Parathyroid adenoma (tissue), 2 donors: Measurements from ENCODE around the gene CEACAM21.
A peak's percentile ranks its signal among the peaks of the same experiment; 100 is the strongest.

Experiments used
- H2AFZ ChIP-seq: fragments of 300-600 bp; sonication (generic); one replicate; pipeline ENCODE4 v1.7.0; 2017; ENCODE audit warnings: antibody characterized with exemption, mild to moderate bottlenecking
- H3K27ac ChIP-seq: fragments of 300-600 bp; sonication (generic); one replicate; pipeline ENCODE4 v1.7.0; 2017
- H3K27me3 ChIP-seq: fragments of 300-600 bp; sonication (generic); one replicate; pipeline ENCODE4 v1.7.0; 2017; ENCODE audit warnings: low read length; ENCODE audit not compliant: control insufficient read depth, insufficient read depth
- H3K36me3 ChIP-seq: fragments of 300-600 bp; sonication (generic); one replicate; pipeline ENCODE4 v1.7.0; 2017; ENCODE audit warnings: low read length; ENCODE audit not compliant: control insufficient read depth, insufficient read depth
- H3K4me1 ChIP-seq: fragments of 300-600 bp; sonication (generic); one replicate; pipeline ENCODE4 v1.7.0; 2017; ENCODE audit warnings: control low read depth
- H3K4me2 ChIP-seq: fragments of 300-600 bp; sonication (generic); one replicate; pipeline ENCODE4 v1.7.0; 2017; ENCODE audit warnings: low read length
- H3K4me3 ChIP-seq: fragments of 300-600 bp; sonication (generic); one replicate; pipeline ENCODE4 v1.7.0; 2017; ENCODE audit warnings: low read depth, low read length
- H3K79me2 ChIP-seq: fragments of 300-600 bp; sonication (generic); one replicate; pipeline ENCODE4 v1.7.0; 2017; ENCODE audit warnings: control low read depth
- H3K9ac ChIP-seq: fragments of 300-600 bp; sonication (generic); one replicate; pipeline ENCODE4 v1.7.0; 2017; ENCODE audit warnings: mild to moderate bottlenecking
- H3K9me3 ChIP-seq: fragments of 300-600 bp; sonication (generic); one replicate; pipeline ENCODE4 v1.7.0; 2017; ENCODE audit warnings: low read length; ENCODE audit not compliant: control insufficient read depth
- TF ChIP-seq, protein P1 (sequence below): fragments of 300-600 bp; sonication (generic); IDR thresholded peaks from one replicate; pipeline ENCODE4 v1.7.0; 2017; ENCODE audit warnings: antibody characterized with exemption, mild to moderate bottlenecking
- donor health status: primary hyperparathyroidism.

Gene CEACAM21

DNA sequence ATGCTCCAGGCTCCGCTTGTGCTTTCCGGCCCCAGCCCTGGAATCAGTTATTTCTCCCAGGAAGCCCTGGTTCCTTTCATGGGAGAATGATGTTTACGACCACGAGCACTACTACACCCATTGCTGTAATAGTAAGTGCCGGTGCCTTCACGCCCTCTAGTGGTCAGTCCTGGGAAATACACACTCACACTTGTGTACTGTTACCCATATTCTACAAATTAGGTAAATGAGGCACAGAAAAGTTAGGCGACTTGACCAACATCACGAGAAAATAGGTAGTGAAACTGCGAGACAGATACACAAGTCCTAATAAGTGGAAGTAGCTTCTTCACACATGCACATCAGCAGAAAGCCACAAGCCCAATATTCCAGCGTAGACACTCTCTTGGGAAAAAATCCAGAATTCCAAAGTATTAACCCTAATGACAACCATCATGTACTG, 21.7 kb downstream of the CEACAM21 start:
- no peak overlapping the region for H3K4me3 ChIP-seq
- no peaks in the 10 kb centered on the region for H3K79me2 ChIP-seq
- H3K9ac ChIP-seq, result no peak overlapping the region
- no peaks in the 10 kb centered on the region for H3K4me1 ChIP-seq
- no peak overlapping the region for H3K27ac ChIP-seq
- H3K36me3 ChIP-seq, result no peaks in the 10 kb centered on the region
- no peak overlapping the region for H3K4me2 ChIP-seq
- TF ChIP-seq, protein P1, sequence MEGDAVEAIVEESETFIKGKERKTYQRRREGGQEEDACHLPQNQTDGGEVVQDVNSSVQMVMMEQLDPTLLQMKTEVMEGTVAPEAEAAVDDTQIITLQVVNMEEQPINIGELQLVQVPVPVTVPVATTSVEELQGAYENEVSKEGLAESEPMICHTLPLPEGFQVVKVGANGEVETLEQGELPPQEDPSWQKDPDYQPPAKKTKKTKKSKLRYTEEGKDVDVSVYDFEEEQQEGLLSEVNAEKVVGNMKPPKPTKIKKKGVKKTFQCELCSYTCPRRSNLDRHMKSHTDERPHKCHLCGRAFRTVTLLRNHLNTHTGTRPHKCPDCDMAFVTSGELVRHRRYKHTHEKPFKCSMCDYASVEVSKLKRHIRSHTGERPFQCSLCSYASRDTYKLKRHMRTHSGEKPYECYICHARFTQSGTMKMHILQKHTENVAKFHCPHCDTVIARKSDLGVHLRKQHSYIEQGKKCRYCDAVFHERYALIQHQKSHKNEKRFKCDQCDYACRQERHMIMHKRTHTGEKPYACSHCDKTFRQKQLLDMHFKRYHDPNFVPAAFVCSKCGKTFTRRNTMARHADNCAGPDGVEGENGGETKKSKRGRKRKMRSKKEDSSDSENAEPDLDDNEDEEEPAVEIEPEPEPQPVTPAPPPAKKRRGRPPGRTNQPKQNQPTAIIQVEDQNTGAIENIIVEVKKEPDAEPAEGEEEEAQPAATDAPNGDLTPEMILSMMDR, result peak; percentile 95
- H3K9me3 ChIP-seq, result no peaks in the 10 kb centered on the region
- H3K27me3 ChIP-seq, result no peaks in the 10 kb centered on the region
- peak overlapping the region; percentile 57 for H2AFZ ChIP-seq

DNA sequence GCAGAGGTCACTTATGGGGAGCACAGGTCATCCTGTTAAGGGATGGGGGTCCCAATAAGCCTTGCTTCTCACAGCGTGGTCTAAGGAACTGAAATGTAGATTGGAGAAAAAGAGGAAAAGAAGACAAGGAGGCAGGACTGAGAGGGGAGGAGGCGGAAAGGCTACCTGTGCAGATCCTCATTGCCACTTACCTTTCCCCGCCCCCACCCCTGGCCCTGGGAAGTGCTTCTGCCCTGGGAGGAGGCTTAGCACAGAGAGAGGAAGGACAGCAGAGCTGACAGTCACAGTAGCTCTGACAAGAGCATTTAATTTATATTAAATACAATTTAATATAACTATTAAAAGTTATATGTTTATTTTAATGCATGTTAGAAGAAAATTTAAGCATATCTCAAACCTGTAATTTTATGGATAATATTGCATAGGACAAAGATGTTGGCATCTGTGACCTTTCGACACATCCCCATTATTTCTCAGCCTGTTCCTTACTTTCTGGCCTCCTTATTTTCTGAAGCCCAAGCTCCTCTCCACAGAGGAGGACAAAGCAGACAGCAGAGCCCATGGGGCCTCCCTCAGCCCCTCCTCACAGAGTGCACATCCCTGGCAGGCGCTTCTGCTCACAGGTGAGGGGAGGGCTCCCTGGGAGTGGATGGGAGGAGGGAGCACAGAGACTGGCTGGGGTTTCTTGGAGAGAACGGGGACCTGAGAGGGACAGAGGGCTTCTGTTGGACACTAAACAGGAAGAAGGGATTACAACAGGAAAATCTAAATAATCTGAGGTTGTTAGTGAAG, 23.4 kb downstream of the CEACAM21 start:
- Histone ChIP-seq H3K36me3 (no peaks in the 10 kb centered on the region), H3K9ac (no peak overlapping the region), H3K9me3 (no peaks in the 10 kb centered on the region), H3K4me2 (no peak overlapping the region), H3K79me2 (no peaks in the 10 kb centered on the region), H3K27me3 (no peaks in the 10 kb centered on the region), H2AFZ (no peak overlapping the region), H3K27ac (no peak overlapping the region), H3K4me3 (no peak overlapping the region), H3K4me1 (no peaks in the 10 kb centered on the region)
- TF ChIP-seq, protein P1, result no peak

DNA sequence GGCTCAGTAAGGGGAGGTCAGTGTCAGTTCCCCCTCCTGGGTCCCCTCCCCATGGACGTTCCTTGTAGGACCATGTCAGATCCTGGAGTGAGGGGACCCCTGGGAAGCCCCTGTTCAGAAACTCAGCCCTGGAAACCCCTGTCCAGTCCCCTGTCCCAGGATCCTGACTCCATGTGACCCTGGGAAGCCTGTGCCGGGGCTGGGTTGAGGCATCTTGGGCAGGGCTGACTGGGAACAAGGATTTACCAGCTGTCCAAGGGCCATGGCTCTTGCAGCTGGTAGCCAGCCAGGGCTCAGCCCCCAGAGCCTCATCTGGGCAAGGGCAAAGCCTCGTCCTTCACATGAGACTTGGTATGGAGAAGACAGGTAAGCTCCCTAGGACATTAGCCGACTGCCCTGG, 25.8 kb downstream of the CEACAM21 start:
- Histone ChIP-seq H3K79me2 (no peaks in the 10 kb centered on the region), H3K4me1 (no peaks in the 10 kb centered on the region), H3K27ac (no peak overlapping the region), H2AFZ (no peak overlapping the region), H3K36me3 (no peaks in the 10 kb centered on the region), H3K27me3 (no peaks in the 10 kb centered on the region), H3K9ac (no peak overlapping the region), H3K4me2 (no peak overlapping the region), H3K9me3 (no peaks in the 10 kb centered on the region), H3K4me3 (no peak overlapping the region)
- TF ChIP-seq, protein P1, result no peak

DNA sequence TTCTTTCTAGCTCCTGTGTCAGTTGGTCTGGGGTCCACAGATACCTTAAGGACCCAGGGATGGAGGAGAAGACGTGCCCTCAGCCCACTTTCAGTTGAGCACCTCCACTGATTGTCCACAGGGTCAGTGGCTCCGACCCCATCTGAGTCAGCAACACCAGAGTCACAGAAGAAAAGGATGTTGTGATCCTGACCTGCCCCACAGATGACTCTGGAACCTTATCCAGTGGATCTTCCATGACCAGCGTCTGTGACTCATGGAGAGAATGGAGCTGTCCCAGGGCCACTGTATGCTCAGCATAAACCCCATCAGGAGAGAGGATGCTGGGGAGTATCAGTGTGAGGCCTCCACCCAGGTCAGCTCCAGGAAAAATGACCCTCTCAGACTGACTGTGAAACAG, 28.9 kb downstream of the CEACAM21 start:
- H3K4me2 ChIP-seq, result no peak overlapping the region
- H3K4me1 ChIP-seq, result no peaks in the 10 kb centered on the region
- no peak overlapping the region for H3K4me3 ChIP-seq
- peaks cover 5% of the 10 kb centered on the region for H3K9me3 ChIP-seq
- TF ChIP-seq, protein P1, result no peak
- H3K36me3 ChIP-seq, result no peaks in the 10 kb centered on the region
- H2AFZ ChIP-seq, result no peak overlapping the region
- no peaks in the 10 kb centered on the region for H3K79me2 ChIP-seq
- no peaks in the 10 kb centered on the region for H3K27me3 ChIP-seq
- H3K9ac ChIP-seq, result no peak overlapping the region
- H3K27ac ChIP-seq, result no peak overlapping the region
